C4-2B (cell line): ENCODE data around the gene GCK.

Experiments
- H3K27ac ChIP-seq: fragments of 450-650 bp; 2 replicates; pipeline ENCODE4 v1.5.1; 2017
- ZFX ChIP-seq: fragments of 450-650 bp; IDR thresholded peaks from 2 replicates; pipeline ENCODE4 v1.6.1; 2017
- TF ChIP-seq, protein P1 (sequence below): fragments of 450-650 bp; conservative IDR thresholded peaks from 2 replicates; pipeline ENCODE4 v1.5.1; 2017; ENCODE audit warnings: mild to moderate bottlenecking

Gene GCK

DNA sequence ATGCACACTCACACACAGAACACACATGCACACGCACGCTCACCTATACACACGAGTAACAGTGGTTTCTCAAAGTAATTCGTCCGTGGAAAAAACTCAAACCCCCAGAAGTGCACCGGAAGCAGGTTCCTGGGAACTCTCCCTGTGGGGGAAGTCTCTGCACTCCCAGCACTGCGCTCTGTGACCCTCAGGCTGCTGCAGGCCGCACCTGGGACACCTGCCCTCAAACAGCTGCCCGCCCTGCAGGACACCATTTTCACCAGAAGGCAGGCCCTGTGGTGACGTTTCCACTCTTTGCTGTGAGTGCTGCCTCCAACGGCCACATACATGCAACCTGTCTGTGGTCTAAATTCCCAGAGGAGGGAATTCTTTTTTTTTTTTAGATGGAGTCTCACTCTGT, 32.8 kb upstream of the GCK start:
- H3K27ac ChIP-seq = no peak overlapping the region
- TF ChIP-seq, protein P1, sequence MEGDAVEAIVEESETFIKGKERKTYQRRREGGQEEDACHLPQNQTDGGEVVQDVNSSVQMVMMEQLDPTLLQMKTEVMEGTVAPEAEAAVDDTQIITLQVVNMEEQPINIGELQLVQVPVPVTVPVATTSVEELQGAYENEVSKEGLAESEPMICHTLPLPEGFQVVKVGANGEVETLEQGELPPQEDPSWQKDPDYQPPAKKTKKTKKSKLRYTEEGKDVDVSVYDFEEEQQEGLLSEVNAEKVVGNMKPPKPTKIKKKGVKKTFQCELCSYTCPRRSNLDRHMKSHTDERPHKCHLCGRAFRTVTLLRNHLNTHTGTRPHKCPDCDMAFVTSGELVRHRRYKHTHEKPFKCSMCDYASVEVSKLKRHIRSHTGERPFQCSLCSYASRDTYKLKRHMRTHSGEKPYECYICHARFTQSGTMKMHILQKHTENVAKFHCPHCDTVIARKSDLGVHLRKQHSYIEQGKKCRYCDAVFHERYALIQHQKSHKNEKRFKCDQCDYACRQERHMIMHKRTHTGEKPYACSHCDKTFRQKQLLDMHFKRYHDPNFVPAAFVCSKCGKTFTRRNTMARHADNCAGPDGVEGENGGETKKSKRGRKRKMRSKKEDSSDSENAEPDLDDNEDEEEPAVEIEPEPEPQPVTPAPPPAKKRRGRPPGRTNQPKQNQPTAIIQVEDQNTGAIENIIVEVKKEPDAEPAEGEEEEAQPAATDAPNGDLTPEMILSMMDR = no peak
- no peak for TF ChIP-seq ZFX

DNA sequence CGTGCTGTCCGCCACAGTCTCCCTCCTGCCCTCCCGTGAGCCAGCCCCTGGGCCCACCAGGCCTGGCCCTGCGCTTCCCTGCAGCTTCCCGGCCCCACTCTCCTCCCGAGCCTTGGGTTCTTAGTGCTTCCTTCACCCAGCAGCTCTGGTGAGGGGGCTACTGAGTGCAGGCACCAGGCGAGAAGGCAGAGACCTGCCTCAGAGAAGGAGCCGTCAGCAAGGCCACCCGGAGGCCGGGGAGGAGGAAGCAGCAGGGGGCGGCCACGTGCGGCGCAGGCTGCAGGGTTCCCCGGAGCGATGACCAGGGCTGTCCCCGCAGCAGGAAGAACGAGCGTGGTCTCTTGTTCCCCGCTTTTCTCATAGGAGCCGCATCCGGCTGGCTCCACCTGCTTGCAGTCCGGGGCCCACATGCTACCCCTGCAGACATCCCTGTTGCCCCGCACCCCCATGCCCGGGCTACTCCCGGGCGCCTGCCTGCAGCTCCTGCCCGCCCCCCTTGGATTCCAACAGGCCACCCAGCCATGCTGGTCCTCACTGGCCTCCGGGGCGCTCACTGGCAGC, 32.1 kb upstream of the GCK start:
- TF ChIP-seq ZFX = no peak
- TF ChIP-seq, protein P1 = no peak
- no peak overlapping the region for H3K27ac ChIP-seq

DNA sequence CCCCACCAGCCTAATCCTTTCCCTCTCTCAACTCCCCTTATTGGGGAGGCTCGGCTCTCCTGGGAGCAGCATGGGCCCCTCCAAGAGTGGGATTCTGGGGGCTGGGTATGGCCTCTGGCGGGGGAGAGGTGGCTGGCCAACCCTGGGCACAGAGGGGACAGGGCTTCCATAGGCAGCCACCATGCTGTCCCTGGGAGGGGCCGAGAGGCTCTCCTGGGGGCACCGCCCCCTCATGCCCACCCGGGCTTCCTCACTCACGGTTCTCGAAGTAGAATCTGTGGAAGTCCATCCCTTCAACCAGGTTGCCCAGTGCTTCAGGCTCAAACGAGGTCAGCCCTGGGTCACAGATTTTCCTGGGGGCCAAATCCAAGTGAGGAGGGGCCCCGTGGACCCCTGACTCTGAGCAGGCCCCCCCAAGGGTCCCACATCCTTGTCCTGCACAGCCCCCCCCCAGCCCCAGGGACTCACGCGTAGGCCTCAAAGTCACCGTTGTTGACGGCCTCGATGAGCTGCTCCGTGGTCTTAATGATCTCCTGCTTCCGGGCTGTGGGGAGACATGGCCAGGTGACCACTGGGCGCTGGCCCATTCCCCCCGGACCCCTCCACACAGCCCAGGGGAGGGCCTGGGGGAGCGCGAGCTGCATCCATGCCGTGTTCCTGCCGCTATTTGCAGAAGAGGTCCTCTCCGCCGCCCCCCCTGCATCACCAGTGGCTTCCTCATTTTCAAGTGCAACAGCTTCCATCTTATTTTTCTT, 31.3 kb upstream of the GCK start:
- TF ChIP-seq, protein P1 = no peak
- no peak for TF ChIP-seq ZFX
- H3K27ac ChIP-seq = no peak overlapping the region

DNA sequence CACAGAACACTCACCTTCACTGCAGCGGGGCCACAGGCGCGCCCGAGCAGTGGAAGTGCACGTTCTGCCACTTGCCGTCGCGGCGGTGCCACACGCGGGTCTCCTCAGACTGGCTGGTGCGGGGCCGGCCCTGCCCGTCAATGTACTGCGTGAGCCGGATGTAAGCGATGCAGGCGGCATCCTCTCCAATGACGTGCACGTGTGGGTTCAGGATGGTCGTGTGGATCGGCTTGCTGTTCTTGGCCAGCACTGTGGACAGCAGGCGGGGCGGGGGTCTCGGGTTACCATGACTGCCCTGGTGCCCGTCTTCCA, 30.8 kb upstream of the GCK start:
- H3K27ac ChIP-seq = no peak overlapping the region
- TF ChIP-seq, protein P1 = no peak
- TF ChIP-seq ZFX = no peak

DNA sequence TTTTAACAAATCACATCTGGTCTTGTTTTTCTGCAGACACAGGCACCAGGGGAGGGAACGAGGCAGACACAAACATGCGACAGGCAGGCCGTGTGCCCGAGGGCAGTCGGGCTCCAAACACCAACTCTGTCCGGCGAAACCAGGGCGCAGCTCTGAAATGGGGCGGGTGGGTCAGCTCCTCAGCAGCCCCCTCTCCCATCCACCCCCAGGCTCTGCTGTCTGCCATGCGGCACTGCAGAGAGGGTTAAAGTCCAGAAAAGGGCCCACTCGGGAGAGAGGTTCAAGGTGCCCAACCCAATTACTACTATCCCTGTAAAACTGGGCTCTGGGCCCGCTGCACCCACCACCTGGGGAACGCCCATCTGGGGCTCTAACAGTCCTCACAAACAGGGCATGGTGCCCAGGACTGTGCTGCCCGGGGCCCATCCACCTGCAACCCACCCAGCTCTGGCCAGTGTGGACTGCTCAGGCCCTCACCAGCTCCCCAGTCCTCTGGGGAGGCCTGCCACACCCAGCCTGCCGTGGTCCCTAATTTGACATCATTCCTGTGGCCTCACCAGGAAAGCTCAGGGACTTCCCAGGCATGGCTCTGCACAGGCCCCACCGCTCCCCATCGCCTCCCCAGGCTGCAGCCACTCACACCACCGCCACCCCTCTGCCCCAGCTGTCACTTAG, 30.3 kb upstream of the GCK start:
- no peak overlapping the region for H3K27ac ChIP-seq
- TF ChIP-seq ZFX = no peak
- TF ChIP-seq, protein P1 = no peak

DNA sequence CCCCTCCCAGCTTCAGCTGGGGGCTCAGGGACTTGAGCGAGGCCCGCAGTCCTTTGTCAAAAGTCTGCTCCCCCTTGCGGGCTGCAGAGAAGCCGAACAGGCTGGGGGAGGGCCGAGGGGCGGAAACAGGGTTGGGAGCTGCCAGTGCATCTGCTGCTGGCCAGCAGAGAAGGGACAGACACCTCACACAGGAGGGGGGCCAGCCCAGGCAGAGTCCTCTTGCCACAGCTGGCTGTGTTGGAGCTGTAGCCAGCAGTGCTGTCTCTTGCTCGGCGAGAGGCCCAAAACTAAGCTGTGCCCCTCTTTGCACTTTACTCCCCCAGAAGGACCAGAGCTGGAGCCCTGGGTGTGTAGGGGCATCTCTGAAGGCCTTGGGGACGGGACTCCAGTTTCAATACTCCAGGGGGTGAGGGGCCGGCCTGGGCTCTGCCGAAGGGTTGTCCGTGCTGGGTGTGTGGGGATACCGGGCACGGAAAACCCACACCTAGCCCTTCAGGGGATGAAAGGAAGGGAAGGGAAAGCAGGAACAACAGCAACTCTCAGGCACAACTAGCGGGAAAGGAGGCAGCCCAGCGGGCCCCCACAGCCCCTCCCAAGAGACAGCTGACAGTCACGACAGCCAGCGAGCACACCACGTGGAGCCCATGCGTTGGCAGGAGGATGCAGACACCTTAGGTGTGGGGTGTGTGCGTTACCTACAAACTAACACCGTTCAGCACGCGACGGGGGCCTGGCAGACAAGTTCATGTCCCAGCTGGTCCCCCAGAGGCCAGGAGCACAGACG, 29.4 kb upstream of the GCK start:
- H3K27ac ChIP-seq = no peak overlapping the region
- no peak for TF ChIP-seq ZFX
- TF ChIP-seq, protein P1 = no peak
